K562 (cell line): ENCODE data around the gene CARM1. TPM values are rescaled to one million over a fixed set of nuclear protein-coding genes. Genes with fewer than 3 reads are reported as not detected.

ENCODE experiments used
- GTF2A2 ChIP-seq: IDR thresholded peaks from 2 replicates; pipeline ENCODE4 v1.6.1; 2016; ENCODE audit warnings: mild to moderate bottlenecking, missing genetic modification characterization, missing compliant biosample characterization
- L3MBTL2 ChIP-seq: fragments of 450-650 bp; IDR thresholded peaks from 2 replicates; pipeline ENCODE4 v1.6.1; 2016; ENCODE audit warnings: mild to moderate bottlenecking, moderate library complexity
- LARP7 ChIP-seq: fragments of 450-650 bp; IDR thresholded peaks from 2 replicates; pipeline ENCODE4 v1.6.1; 2016
- MED1 ChIP-seq: sonication (generic); formaldehyde crosslinking; IDR thresholded peaks from 2 replicates; pipeline ENCODE4 v1.8.1; 2023; ENCODE audit warnings: missing genetic modification reagents, borderline replicate concordance
- MIER1 ChIP-seq: fragments of 450-650 bp; IDR thresholded peaks from 2 replicates; pipeline ENCODE4 v1.6.1; 2016; ENCODE audit warnings: antibody characterized with exemption, mild to moderate bottlenecking, low read depth
- POLR2B ChIP-seq: fragments of 450-650 bp; IDR thresholded peaks from 2 replicates; pipeline ENCODE4 v1.6.1; 2018; ENCODE audit warnings: low read depth; ENCODE audit not compliant: partially characterized antibody
- RBM39 ChIP-seq: fragments of 200-400 bp; formaldehyde crosslinking; optimal IDR thresholded peaks from 2 replicates; pipeline ENCODE3; 2018; ENCODE audit warnings: low read depth, low read length
- ZNF830 ChIP-seq: fragments of 250-450 bp; sonication (Bioruptor Pico); IDR thresholded peaks from 2 replicates; pipeline ENCODE4 v1.5.0; 2021; ENCODE audit warnings: mild to moderate bottlenecking
- polyA plus RNA-seq, 8 experiments: library from polyadenylated mRNA; depleted of rRNA in 4 of 8; stranded (reverse) in 5 of 8; unstranded in 3 of 8; fragments of >200 nt; fragmentation: Nextera tagmentation in 2 of 8; fragmentation: Illumina TruSeq in 1 of 8; extraction: Ambion mirVana in 2 of 8; extraction: Trizol in 1 of 8; gene quantifications; 2 replicates each; pipeline versions ENCODE4 v1.2.1 to v1.2.3, GENCODE V29; 2011 to 2014; ENCODE audit warnings: inconsistent platforms in 1 of 8, missing spikeins in 1 of 8
- total RNA-seq, 7 experiments: library from RNA; depleted of rRNA in 6 of 7; stranded (reverse); fragments of >200 nt in 6 of 7; fragmentation: Illumina TruSeq in 2 of 7; extraction: Trizol in 2 of 7; gene quantifications; 2 replicates each; pipeline versions ENCODE4 v1.2.1 to v1.2.3, GENCODE V29; 2011 to 2021; ENCODE audit warnings: low replicate concordance in 1 of 7
- TF ChIP-seq, protein P1 (sequence below): sonication (generic); formaldehyde crosslinking; IDR thresholded peaks from 2 replicates; pipeline ENCODE4 v1.8.0; 2022; ENCODE audit warnings: mild to moderate bottlenecking, missing genetic modification reagents, borderline replicate concordance
- TF ChIP-seq, protein P2 (sequence below), 2 experiments: fragments of 450-650 bp in 1 of 2; sonication (generic) in 1 of 2; formaldehyde crosslinking in 1 of 2; IDR thresholded peaks; 2 replicates each; pipeline versions ENCODE4 v1.7.1 to v1.9.0; 2016 to 2022; ENCODE audit warnings: inconsistent platforms in 1 of 2, mild to moderate bottlenecking in 1 of 2, missing genetic modification reagents in 1 of 2
- TF ChIP-seq, protein P3 (sequence below), 2 experiments: IDR thresholded peaks in 1 of 2; conservative IDR thresholded peaks in 1 of 2; 2 replicates each; pipeline ENCODE4 v1.6.1; 2016; ENCODE audit warnings: low read depth in 2 of 2, mild to moderate bottlenecking in 1 of 2, missing compliant biosample characterization in 1 of 2, missing genetic modification characterization in 1 of 2, moderate library complexity in 1 of 2

The CARM1 gene
- total and polyA plus RNA-seq, 9 of the 15 experiments (the other 6 are each of a cell fraction or from before 2014, with no cell fraction given), result 0.36 to 86.0 (median 29.7) TPM

DNA sequence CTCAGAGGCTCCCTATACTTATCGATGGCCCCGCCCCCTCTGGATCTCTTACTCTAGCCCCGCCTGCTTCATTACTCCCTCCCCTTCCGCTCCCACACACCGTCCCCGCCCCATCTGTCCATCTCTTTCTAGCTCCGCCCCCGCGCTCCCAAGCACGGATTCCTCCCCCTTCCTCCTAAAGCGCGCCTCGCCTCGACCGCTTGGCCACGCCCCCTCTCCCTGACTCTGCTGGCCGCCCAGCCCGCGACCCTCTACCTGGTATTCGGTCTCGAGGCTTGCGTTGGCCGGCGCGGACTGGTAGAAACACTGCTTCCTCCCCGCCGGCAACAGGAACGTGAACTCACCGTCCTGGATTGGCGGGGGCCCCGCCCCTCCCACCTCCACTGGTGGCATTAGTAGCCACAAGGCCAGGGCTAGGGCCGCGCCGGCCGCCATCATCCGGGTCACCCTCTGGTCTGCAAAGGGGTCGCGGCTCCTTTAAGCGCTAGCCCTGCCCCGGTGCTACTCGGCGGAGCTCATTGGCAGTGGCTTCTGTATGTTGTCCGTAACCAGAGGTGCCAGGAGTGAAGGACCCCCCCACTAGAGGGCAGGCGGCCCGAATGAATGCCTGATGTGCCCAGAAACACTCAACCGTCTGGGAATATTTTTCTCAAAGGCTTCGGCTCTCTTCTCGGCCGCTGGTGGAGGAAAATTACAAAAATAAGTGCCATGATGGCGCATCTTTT is 35.4 kb upstream of the CARM1 start, which contains the start of gene TMED1 (continued):
- TF ChIP-seq, protein P1, sequence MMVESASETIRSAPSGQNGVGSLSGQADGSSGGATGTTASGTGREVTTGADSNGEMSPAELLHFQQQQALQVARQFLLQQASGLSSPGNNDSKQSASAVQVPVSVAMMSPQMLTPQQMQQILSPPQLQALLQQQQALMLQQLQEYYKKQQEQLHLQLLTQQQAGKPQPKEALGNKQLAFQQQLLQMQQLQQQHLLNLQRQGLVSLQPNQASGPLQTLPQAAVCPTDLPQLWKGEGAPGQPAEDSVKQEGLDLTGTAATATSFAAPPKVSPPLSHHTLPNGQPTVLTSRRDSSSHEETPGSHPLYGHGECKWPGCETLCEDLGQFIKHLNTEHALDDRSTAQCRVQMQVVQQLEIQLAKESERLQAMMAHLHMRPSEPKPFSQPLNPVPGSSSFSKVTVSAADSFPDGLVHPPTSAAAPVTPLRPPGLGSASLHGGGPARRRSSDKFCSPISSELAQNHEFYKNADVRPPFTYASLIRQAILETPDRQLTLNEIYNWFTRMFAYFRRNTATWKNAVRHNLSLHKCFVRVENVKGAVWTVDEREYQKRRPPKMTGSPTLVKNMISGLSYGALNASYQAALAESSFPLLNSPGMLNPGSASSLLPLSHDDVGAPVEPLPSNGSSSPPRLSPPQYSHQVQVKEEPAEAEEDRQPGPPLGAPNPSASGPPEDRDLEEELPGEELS, result no peak; the same call in 1 of the 2 replicates
- no peak for TF ChIP-seq GTF2A2 (tag)
- no peak for TF ChIP-seq LARP7
- TF ChIP-seq RBM39, result peak; percentile 47
- no peak for TF ChIP-seq MIER1
- TF ChIP-seq, protein P2, sequence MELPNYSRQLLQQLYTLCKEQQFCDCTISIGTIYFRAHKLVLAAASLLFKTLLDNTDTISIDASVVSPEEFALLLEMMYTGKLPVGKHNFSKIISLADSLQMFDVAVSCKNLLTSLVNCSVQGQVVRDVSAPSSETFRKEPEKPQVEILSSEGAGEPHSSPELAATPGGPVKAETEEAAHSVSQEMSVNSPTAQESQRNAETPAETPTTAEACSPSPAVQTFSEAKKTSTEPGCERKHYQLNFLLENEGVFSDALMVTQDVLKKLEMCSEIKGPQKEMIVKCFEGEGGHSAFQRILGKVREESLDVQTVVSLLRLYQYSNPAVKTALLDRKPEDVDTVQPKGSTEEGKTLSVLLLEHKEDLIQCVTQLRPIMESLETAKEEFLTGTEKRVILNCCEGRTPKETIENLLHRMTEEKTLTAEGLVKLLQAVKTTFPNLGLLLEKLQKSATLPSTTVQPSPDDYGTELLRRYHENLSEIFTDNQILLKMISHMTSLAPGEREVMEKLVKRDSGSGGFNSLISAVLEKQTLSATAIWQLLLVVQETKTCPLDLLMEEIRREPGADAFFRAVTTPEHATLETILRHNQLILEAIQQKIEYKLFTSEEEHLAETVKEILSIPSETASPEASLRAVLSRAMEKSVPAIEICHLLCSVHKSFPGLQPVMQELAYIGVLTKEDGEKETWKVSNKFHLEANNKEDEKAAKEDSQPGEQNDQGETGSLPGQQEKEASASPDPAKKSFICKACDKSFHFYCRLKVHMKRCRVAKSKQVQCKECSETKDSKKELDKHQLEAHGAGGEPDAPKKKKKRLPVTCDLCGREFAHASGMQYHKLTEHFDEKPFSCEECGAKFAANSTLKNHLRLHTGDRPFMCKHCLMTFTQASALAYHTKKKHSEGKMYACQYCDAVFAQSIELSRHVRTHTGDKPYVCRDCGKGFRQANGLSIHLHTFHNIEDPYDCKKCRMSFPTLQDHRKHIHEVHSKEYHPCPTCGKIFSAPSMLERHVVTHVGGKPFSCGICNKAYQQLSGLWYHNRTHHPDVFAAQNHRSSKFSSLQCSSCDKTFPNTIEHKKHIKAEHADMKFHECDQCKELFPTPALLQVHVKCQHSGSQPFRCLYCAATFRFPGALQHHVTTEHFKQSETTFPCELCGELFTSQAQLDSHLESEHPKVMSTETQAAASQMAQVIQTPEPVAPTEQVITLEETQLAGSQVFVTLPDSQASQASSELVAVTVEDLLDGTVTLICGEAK (IDR thresholded peaks at IDR 0.05), result peak; percentile 64
- TF ChIP-seq, protein P2 (CRISPR knock-in tag; IDR thresholded peaks at IDR 0.05), result no peak
- TF ChIP-seq ZNF830, result peak; percentile 92
- no peak for TF ChIP-seq L3MBTL2
- TF ChIP-seq, protein P3, sequence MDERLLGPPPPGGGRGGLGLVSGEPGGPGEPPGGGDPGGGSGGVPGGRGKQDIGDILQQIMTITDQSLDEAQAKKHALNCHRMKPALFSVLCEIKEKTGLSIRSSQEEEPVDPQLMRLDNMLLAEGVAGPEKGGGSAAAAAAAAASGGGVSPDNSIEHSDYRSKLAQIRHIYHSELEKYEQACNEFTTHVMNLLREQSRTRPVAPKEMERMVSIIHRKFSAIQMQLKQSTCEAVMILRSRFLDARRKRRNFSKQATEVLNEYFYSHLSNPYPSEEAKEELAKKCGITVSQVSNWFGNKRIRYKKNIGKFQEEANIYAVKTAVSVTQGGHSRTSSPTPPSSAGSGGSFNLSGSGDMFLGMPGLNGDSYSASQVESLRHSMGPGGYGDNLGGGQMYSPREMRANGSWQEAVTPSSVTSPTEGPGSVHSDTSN (CRISPR knock-in tag; IDR thresholded peaks at IDR 0.05; ENCODE audit: low read depth), result no peak
- TF ChIP-seq, protein P3 (tag; conservative IDR thresholded peaks at IDR 0.05; ENCODE audit: low read depth), result peak; percentile 72
- TF ChIP-seq MED1 (CRISPR knock-in tag), result 0 out of 2 replicates have a peak, but pooled peaks have one; percentile 4
- peak; percentile 85 for TF ChIP-seq POLR2B
